ENCODE results near the gene RALGAPA1. TPM values are rescaled to one million over a fixed set of nuclear protein-coding genes. Genes with fewer than 3 reads are reported as not detected.

The RALGAPA1 gene
- total and polyA plus RNA-seq, 2 of the 13 experiments (the other 11 are each of a cell fraction or from before 2014, with no cell fraction given) = 65.0 to 89.2 TPM

DNA sequence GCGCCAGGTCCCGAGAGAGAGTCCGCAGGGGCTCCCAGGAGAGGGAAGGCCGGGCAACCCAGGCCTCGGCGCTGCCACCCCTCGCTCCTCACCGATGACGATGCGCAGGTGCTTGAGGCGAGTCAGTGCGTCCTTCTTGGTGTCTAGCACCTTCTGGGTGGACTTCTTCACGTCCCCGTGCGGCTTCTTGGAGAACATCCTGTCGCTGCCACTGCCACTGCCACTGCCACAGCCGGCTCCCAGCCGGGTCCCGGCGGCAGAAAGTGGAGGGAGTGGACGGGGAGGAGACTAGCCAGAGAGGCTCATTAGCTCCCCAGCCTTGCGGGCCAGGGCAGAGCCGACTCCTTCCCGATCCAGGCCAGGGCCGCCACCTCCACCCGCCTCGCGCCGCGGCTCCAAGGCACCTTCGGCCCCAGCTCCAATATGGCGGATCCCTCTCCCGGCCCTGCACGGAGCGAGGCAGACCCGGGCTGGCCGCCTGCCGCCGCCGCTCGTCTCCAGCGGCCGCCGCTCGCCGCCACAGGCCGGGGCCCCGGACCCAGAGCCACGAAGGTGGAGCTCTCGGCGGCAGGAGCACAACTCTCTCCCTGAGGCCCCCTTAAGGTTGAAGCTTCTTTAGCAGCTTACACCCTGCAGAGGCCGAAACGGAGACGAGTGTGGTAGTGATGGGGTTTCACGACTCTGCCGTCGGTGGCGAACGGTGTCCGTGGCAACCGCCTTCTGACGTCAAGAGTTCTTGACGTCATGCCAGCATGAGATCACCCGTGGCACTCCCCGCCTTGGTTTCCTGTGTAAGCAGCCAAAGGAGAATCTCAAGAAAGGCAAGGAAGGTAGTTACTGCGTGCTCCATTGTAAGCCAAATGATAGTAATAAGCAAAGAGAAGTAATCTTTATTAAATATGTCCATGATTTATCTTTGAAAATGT lies at the start of gene RALGAPA1 (continued):
- TF ChIP-seq EP300 (IDR thresholded peaks at IDR 0.05; ENCODE audit: low read depth in 2 of 2, low read length in 2 of 2) (0 out of 4 replicates have a peak, but pooled peaks of 1 of the 2 experiments have one; percentile 37), EP300 (CRISPR knock-in tag; IDR thresholded peaks at IDR 0.05; ENCODE audit: borderline replicate concordance) (peak; percentile 24), PTBP1 (IDR thresholded peaks at IDR 0.05; ENCODE audit: low read depth, low read length, poor library complexity, severe bottlenecking) (peak; percentile 83), CERS6 (CRISPR knock-in tag; IDR thresholded peaks at IDR 0.05) (0 out of 2 replicates have a peak, but pooled peaks have one; percentile 27), ATF7-NPFF (CRISPR knock-in tag; IDR thresholded peaks at IDR 0.05; ENCODE audit: low read depth) (peak; percentile 97), RCOR2 (CRISPR knock-in tag; IDR thresholded peaks at IDR 0.05) (peak; percentile 93), TAF15 (IDR thresholded peaks at IDR 0.05; ENCODE audit: low read depth, low read length, poor library complexity, severe bottlenecking) (peak; percentile 83), BRD4 (CRISPR knock-in tag; IDR thresholded peaks at IDR 0.05) (peak; percentile 98), TEF (CRISPR knock-in tag; IDR thresholded peaks at IDR 0.05) (peak; percentile 86), ZFP82 (CRISPR knock-in tag; IDR thresholded peaks at IDR 0.05; ENCODE audit: borderline replicate concordance) (peak; percentile 84; the same call in 1 of the 2 replicates), ZNF350 (CRISPR knock-in tag; IDR thresholded peaks at IDR 0.05; ENCODE audit: borderline replicate concordance, low read depth) (peak; percentile 81), CBX5 (CRISPR knock-in tag; IDR thresholded peaks at IDR 0.05; ENCODE audit: borderline replicate concordance) (peak; percentile 91; the same call in 1 of the 2 replicates), ZBTB10 (CRISPR knock-in tag; IDR thresholded peaks at IDR 0.05; ENCODE audit: borderline replicate concordance) (peak; percentile 79), ZNF205 (CRISPR knock-in tag; IDR thresholded peaks at IDR 0.05) (peak; percentile 94), ZNF777 (CRISPR knock-in tag; IDR thresholded peaks at IDR 0.05) (peak; percentile 91), EED (CRISPR knock-in tag; IDR thresholded peaks at IDR 0.05) (peak; percentile 99), ATF1 (CRISPR knock-in tag; IDR thresholded peaks at IDR 0.05) (peak; percentile 98), SRF (IDR thresholded peaks at IDR 0.05; ENCODE audit: low read depth, low read length) (peak; percentile 32; the same call in 1 of the 2 replicates), HCFC1 (IDR thresholded peaks at IDR 0.05; ENCODE audit: low read depth, low read length) (peak; percentile 45), ZNF546 (CRISPR knock-in tag; conservative IDR thresholded peaks at IDR 0.05) (peak; percentile 33), ZNF143 (CRISPR knock-in tag; IDR thresholded peaks at IDR 0.05) (peak; percentile 66), CBX1 (IDR thresholded peaks at IDR 0.05; ENCODE audit: low read depth) (peak; percentile 93)
